AG09309 (cell line): Measurements from ENCODE around the gene FIBCD1.

Source experiments
- DNase-seq: peaks from one replicate; pipeline ENCODE4 v3.0.0-alpha.2; 2010; ENCODE audit warnings: low read depth
- H3K4me3 ChIP-seq: 2 replicates; pipeline ENCODE4 v1.5.1; 2011; ENCODE audit warnings: mild to moderate bottlenecking, low read depth, low read length, moderate library complexity; ENCODE audit not compliant: control insufficient read depth
- CTCF ChIP-seq: IDR thresholded peaks from 2 replicates; pipeline ENCODE4 v1.5.1; 2011; ENCODE audit warnings: mild to moderate bottlenecking, low read depth, low read length, inconsistent platforms; ENCODE audit not compliant: insufficient read depth, control insufficient read depth; ENCODE audit errors: missing control alignments

The FIBCD1 gene

GRCh38 chr9:130947618-130948140 is 8.6 kb upstream of the FIBCD1 start:
- TF ChIP-seq CTCF: no peak
- no peak overlapping the region for H3K4me3 ChIP-seq
- no peak for DNase-seq

GRCh38 chr9:130946766-130947617 is 7.9 kb upstream of the FIBCD1 start:
- DNase-seq: no peak
- TF ChIP-seq CTCF: no peak
- no peak overlapping the region for H3K4me3 ChIP-seq

DNA sequence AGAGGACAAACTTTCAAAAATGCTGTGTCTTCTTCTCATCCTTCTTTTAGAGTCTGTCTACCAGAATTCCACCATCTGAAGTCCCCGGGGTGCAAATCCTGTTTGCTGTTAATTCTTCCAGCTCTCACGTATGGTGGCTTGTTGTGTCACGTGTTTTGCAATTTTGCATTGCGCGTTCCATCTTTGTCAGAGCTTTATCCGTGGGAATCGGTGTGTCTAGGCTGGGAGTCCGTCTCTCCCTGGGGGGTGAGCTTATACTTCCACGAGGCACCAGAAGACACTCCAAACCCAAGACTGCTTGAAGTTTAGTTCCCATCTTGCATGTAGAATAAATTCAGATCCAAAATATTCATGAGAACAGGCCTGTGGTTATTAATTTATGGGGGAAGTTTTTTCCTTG is 6.1 kb upstream of the FIBCD1 start:
- no peak for TF ChIP-seq CTCF
- no peak overlapping the region for H3K4me3 ChIP-seq
- no peak for DNase-seq

DNA sequence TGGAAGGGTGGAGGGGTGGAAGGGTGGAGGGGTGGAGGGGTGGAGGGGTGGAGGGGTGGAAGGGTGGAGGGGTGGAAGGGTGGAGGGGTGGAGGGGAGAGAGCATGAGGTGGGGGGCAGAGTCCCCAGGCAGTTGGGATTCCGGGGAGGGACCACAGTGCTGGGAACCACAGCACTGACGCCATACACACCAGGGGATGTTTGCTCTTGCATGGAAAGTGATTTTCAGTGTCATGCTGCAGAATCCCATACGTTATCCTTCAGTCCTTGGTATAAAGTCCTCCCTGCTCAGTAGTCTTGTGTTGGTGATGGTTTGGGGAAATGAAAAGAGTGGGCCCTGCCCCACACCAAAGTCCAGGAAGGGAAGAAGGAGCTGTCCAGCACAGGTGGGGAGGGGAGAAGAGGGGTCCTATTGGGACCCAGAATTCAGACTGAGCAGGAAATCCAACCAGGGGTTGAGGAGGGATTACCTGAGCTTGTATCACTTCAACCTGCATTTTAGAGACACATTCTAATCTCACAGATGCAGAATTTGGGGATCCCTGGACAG is 5.5 kb upstream of the FIBCD1 start:
- TF ChIP-seq CTCF: no peak
- DNase-seq: no peak
- no peak overlapping the region for H3K4me3 ChIP-seq

DNA sequence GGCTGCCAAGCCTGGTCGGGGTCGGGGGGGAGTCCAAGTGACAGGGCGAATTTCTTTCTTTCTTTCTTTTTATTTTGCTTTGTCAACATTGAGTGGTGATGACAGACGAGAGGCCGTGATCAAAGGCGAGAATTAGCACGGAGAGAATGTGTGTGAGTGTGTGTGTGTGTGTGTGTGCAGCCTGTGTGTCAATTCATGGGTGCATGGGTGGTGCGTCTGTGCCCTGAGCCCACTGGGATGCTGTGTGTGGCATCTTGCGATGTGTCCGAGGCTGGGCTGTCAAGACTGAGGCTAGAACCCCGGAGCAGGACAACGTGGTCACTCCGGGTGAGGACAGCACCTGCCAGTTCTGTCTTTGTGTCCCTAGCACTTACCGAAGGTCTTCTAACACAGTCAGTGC is 4.7 kb upstream of the FIBCD1 start:
- TF ChIP-seq CTCF: no peak
- no peak overlapping the region for H3K4me3 ChIP-seq
- no peak for DNase-seq

- TF ChIP-seq CTCF: no peak
- no peak for DNase-seq
- H3K4me3 ChIP-seq: no peak overlapping the region
These were observed 4.2 kb upstream of the FIBCD1 start for GRCh38 chr9:130943221-130943620.
